Endothelial cell of umbilical vein (primary cell): ENCODE measurements around the gene CAND1.

Experiments
- CTCF ChIP-seq, 2 donors: IDR thresholded peaks; 1 replicate in 1 of 2; 2 replicates in 1 of 2; pipeline ENCODE4 v1.5.1; 2011; ENCODE audit warnings: low read length in 2 of 2, mild to moderate bottlenecking in 2 of 2, moderate library complexity in 2 of 2, control low read depth in 1 of 2, inconsistent platforms in 1 of 2, low read depth in 1 of 2; ENCODE audit not compliant: insufficient read depth in 1 of 2; ENCODE audit errors: extremely low read depth in 1 of 2
- EZH2 ChIP-seq: IDR thresholded peaks from 2 replicates; pipeline ENCODE4 v1.6.1; 2012; ENCODE audit warnings: borderline replicate concordance, low read depth, mild to moderate bottlenecking, moderate library complexity, low read length, inconsistent platforms; ENCODE audit not compliant: severe bottlenecking
- FOS ChIP-seq: IDR thresholded peaks from 2 replicates; pipeline ENCODE4 v1.6.1; 2011; ENCODE audit warnings: mild to moderate bottlenecking, low read length, moderate library complexity, borderline replicate concordance; ENCODE audit not compliant: insufficient read depth
- GATA2 ChIP-seq: IDR thresholded peaks from 2 replicates; pipeline ENCODE4 v1.7.0; 2011; ENCODE audit warnings: low read depth, mild to moderate bottlenecking, moderate library complexity, mixed read lengths, low read length; ENCODE audit not compliant: insufficient read length, insufficient read depth
- JUN ChIP-seq: IDR thresholded peaks from 2 replicates; pipeline ENCODE4 v1.6.1; 2011; ENCODE audit warnings: borderline replicate concordance, low read depth; ENCODE audit not compliant: insufficient read length, insufficient read depth
- MAX ChIP-seq: IDR thresholded peaks from 2 replicates; pipeline ENCODE4 v1.6.1; 2011; ENCODE audit not compliant: insufficient read depth, insufficient read length
- MYC ChIP-seq: IDR thresholded peaks from one replicate; pipeline ENCODE4 v1.6.1; 2011; ENCODE audit warnings: mild to moderate bottlenecking, low read depth, low read length
- POLR2A ChIP-seq: IDR thresholded peaks from 2 replicates; pipeline ENCODE4 v1.6.1; 2012; ENCODE audit warnings: low read depth, mild to moderate bottlenecking, control low read depth, low read length
- POLR2AphosphoS5 ChIP-seq: IDR thresholded peaks from 2 replicates; pipeline ENCODE4 v1.6.1; 2012; ENCODE audit warnings: low read depth, mild to moderate bottlenecking, control low read depth, low read length, moderate library complexity; ENCODE audit not compliant: insufficient read depth

GRCh38 chr12:67331123-67331522 lies 62.0 kb downstream of the CAND1 start:
- no peak for TF ChIP-seq POLR2A
- TF ChIP-seq CTCF (IDR thresholded peaks at IDR 0.05; ENCODE audit: extremely low read depth in 1 of 2, insufficient read depth in 1 of 2, low read depth in 1 of 2, low read length in 2 of 2): no peak
- no peak for TF ChIP-seq MAX
- no peak for TF ChIP-seq POLR2AphosphoS5
- TF ChIP-seq EZH2: no peak
- TF ChIP-seq GATA2: no peak
- TF ChIP-seq FOS: no peak
- no peak for TF ChIP-seq JUN
- TF ChIP-seq MYC: no peak
